HG02610 (cell line): ENCODE data around the gene UFSP1.
"Not testable (repeated sequence)": the region's sequence is repeated elsewhere in the genome, so short reads cannot be mapped to it uniquely, and the experiment has no call there.

ENCODE experiments used
- ATAC-seq: cut with Tn5 transposase; IDR thresholded peaks from one replicate; pipeline ENCODE4 v1.9.1; 2021; ENCODE audit warnings: mild to moderate bottlenecking, moderate library complexity; ENCODE audit not compliant: unreplicated experiment

The UFSP1 gene

GRCh38 chr7:100888988-100889750 is at the start of gene UFSP1:
UFSP1 (minus strand) TSS chr7:100889715; CDS start chr7:100889271, 444 bp downstream.
- peak; percentile 21 for ATAC-seq

GRCh38 chr7:100936167-100936566 is 46.7 kb upstream of the UFSP1 start:
- not testable (repeated sequence) for ATAC-seq

GRCh38 chr7:100935381-100935780 is 45.9 kb upstream of the UFSP1 start:
- ATAC-seq: not testable (repeated sequence)

GRCh38 chr7:100933734-100934133 is 44.2 kb upstream of the UFSP1 start:
- no peak for ATAC-seq

GRCh38 chr7:100929808-100930174 is 40.3 kb upstream of the UFSP1 start:
- no peak for ATAC-seq

GRCh38 chr7:100923616-100924015 is 34.1 kb upstream of the UFSP1 start:
- ATAC-seq: not testable (repeated sequence)

- ATAC-seq: no peak
Observed at GRCh38 chr7:100921039-100921438, 31.5 kb upstream of the UFSP1 start.

GRCh38 chr7:100919779-100920437 is 30.4 kb upstream of the UFSP1 start:
- ATAC-seq: not testable (repeated sequence)

- not testable (repeated sequence) for ATAC-seq
Observed at GRCh38 chr7:100919335-100919734, 29.8 kb upstream of the UFSP1 start.

GRCh38 chr7:100914879-100915447 is 25.4 kb upstream of the UFSP1 start:
- ATAC-seq: no peak

GRCh38 chr7:100914208-100914878 is 24.8 kb upstream of the UFSP1 start:
- ATAC-seq: no peak

GRCh38 chr7:100911484-100911883 is 22.0 kb upstream of the UFSP1 start:
- ATAC-seq: no peak

GRCh38 chr7:100910443-100910842 is 20.9 kb upstream of the UFSP1 start:
- not testable (repeated sequence) for ATAC-seq

- no peak for ATAC-seq
Observed at GRCh38 chr7:100908512-100908911, 19.0 kb upstream of the UFSP1 start.

- ATAC-seq: no peak
Observed at GRCh38 chr7:100902638-100903037, 13.1 kb upstream of the UFSP1 start.

- no peak for ATAC-seq
Observed at GRCh38 chr7:100901921-100902332, 12.4 kb upstream of the UFSP1 start.

GRCh38 chr7:100900978-100901377 is 11.5 kb upstream of the UFSP1 start:
- no peak for ATAC-seq

- no peak for ATAC-seq
Observed at GRCh38 chr7:100899432-100899831, 9.9 kb upstream of the UFSP1 start.

- ATAC-seq: no peak
Observed at GRCh38 chr7:100897772-100898454, 8.4 kb upstream of the UFSP1 start.

GRCh38 chr7:100896732-100897608 is 7.5 kb upstream of the UFSP1 start:
- no peak for ATAC-seq
